ENCODE data around the gene CATSPERD. TPM values are rescaled to one million over a fixed set of nuclear protein-coding genes. Genes with fewer than 3 reads are reported as not detected.
"Not testable (repeated sequence)": the region's sequence is repeated elsewhere in the genome, so short reads cannot be mapped to it uniquely, and the experiment has no call there.

Gene CATSPERD
- total and polyA plus RNA-seq, 4 donors, result not detected

GRCh38 chr19:5727453-5728050 is 7.1 kb downstream of the CATSPERD start:
- no peaks in the 10 kb centered on the region for H3K9me3 ChIP-seq (ENCODE audit: control insufficient read depth in 4 of 4, low read length in 3 of 4)
- TF ChIP-seq ATF3 (IDR thresholded peaks at IDR 0.05) (no peak), FOXA2 (IDR thresholded peaks at IDR 0.05) (no peak), RAD21 (IDR thresholded peaks at IDR 0.05) (no peak), NR2F2 (IDR thresholded peaks at IDR 0.05) (no peak)
- no peak overlapping the region for H3K9ac ChIP-seq (ENCODE audit: low read depth in 1 of 2, low read length in 2 of 2)
- DNase-seq (ENCODE audit: low spot score), result no peak
- no peaks in the 10 kb centered on the region for H3K4me1 ChIP-seq (ENCODE audit: control insufficient read depth in 4 of 4, insufficient read depth in 4 of 4, low read length in 3 of 4)
- H3K4me3 ChIP-seq (ENCODE audit: low read depth in 1 of 3, low read length in 3 of 3), result no peak overlapping the region
- no peak overlapping the region for H3K27ac ChIP-seq (ENCODE audit: low read depth in 1 of 2, low read length in 2 of 2)
- 89% methylated on average over 4 of the region's 4 CpGs for WGBS
- no peaks in the 10 kb centered on the region for H3K27me3 ChIP-seq (ENCODE audit: control insufficient read depth in 4 of 4, insufficient read depth in 4 of 4, low read length in 3 of 4)
- H3K36me3 ChIP-seq (ENCODE audit: control insufficient read depth in 4 of 4, insufficient read depth in 3 of 4, low read depth in 1 of 4, low read length in 3 of 4), result no peaks in the 10 kb centered on the region

DNA sequence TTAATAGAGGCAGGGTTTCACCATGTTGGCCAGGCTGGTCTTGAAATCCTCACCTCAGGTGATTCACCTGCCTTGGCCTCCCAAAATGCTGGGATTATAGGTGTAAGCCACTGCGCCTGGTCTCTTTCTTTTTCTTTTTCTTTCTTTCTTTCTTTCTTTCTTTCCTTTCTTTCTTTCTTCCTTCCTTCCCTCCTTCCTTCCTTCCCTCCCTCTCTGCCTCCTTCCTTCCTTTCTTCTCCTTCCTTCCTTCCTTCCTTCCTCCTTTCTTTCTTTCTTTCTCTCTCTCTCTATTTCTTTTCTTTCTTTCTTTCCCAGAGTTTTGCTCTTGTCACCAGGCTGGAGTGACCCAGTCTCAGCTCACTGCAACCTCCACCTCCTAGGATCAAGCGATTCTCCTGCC is 12.7 kb downstream of the CATSPERD start:
- not testable (repeated sequence) for H3K4me1 ChIP-seq (ENCODE audit: control insufficient read depth in 4 of 4, insufficient read depth in 4 of 4, low read length in 3 of 4); H3K27me3 ChIP-seq (ENCODE audit: control insufficient read depth in 4 of 4, insufficient read depth in 4 of 4, low read length in 3 of 4); H3K9me3 ChIP-seq (ENCODE audit: control insufficient read depth in 4 of 4, low read length in 3 of 4); H3K9ac ChIP-seq (ENCODE audit: low read depth in 1 of 2, low read length in 2 of 2); H3K36me3 ChIP-seq (ENCODE audit: control insufficient read depth in 4 of 4, insufficient read depth in 3 of 4, low read depth in 1 of 4, low read length in 3 of 4); DNase-seq (ENCODE audit: low spot score); H3K27ac ChIP-seq (ENCODE audit: low read depth in 1 of 2, low read length in 2 of 2); H3K4me3 ChIP-seq (ENCODE audit: low read depth in 1 of 3, low read length in 3 of 3)
- 84% methylated on average over 2 of the region's 2 CpGs for WGBS

DNA sequence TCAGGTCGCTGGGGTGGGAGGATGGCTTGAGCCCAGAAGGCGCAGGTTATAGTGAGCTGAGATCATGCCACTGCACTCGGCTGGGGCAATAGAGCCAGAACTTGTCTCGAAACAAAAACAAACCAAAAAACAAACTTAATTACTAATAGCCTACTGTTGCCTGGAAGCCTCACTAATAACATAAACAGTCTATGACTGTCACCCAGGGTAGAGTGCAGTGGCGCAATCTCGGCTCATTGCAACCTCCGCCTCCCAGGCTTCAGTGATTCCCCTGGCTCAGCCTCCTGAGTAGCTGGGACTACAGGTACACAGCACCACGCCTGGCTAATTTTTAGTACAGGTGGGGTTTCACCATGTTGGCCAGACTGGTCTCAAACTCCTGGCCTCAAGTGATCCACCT is 18.0 kb downstream of the CATSPERD start:
- Histone ChIP-seq H3K36me3 (ENCODE audit: control insufficient read depth in 4 of 4, insufficient read depth in 3 of 4, low read depth in 1 of 4, low read length in 3 of 4) (no peaks in the 10 kb centered on the region), H3K27ac (ENCODE audit: low read depth in 1 of 2, low read length in 2 of 2) (no peak overlapping the region), H3K27me3 (ENCODE audit: control insufficient read depth in 4 of 4, insufficient read depth in 4 of 4, low read length in 3 of 4) (no peaks in the 10 kb centered on the region), H3K9ac (ENCODE audit: low read depth in 1 of 2, low read length in 2 of 2) (no peak overlapping the region), H3K4me3 (ENCODE audit: low read depth in 1 of 3, low read length in 3 of 3) (no peak overlapping the region), H3K9me3 (ENCODE audit: control insufficient read depth in 4 of 4, low read length in 3 of 4) (no peaks in the 10 kb centered on the region), H3K4me1 (ENCODE audit: control insufficient read depth in 4 of 4, insufficient read depth in 4 of 4, low read length in 3 of 4) (no peaks in the 10 kb centered on the region)
- WGBS, result 76% methylated on average over 8 of the region's 8 CpGs
- DNase-seq (ENCODE audit: low spot score), result no peak
- TF ChIP-seq NR2F2 (IDR thresholded peaks at IDR 0.05), result no peak
- TF ChIP-seq FOXA1 (IDR thresholded peaks at IDR 0.05), result no peak
- no peak for TF ChIP-seq EGR1 (IDR thresholded peaks at IDR 0.05; ENCODE audit: low read depth in 2 of 2)
- no peak for TF ChIP-seq JUND (IDR thresholded peaks at IDR 0.05)
- TF ChIP-seq HNF4A (conservative IDR thresholded peaks at IDR 0.05), result no peak
- TF ChIP-seq ZBTB33 (IDR thresholded peaks at IDR 0.05), result no peak
- no peak for TF ChIP-seq RXRA (IDR thresholded peaks at IDR 0.05)
- no peak for TF ChIP-seq YY1 (IDR thresholded peaks at IDR 0.05)
- no peak for TF ChIP-seq FOXA2 (IDR thresholded peaks at IDR 0.05)
- TF ChIP-seq SP1 (IDR thresholded peaks at IDR 0.05), result no peak

GRCh38 chr19:5742051-5742450 is 21.6 kb downstream of the CATSPERD start:
- Histone ChIP-seq H3K36me3 (ENCODE audit: control insufficient read depth in 4 of 4, insufficient read depth in 3 of 4, low read depth in 1 of 4, low read length in 3 of 4) (no peaks in the 10 kb centered on the region), H3K9ac (ENCODE audit: low read depth in 1 of 2, low read length in 2 of 2) (no peak overlapping the region), H3K4me1 (ENCODE audit: control insufficient read depth in 4 of 4, insufficient read depth in 4 of 4, low read length in 3 of 4) (no peaks in the 10 kb centered on the region), H3K27ac (ENCODE audit: low read depth in 1 of 2, low read length in 2 of 2) (no peak overlapping the region), H3K4me3 (ENCODE audit: low read depth in 1 of 3, low read length in 3 of 3) (no peak overlapping the region), H3K27me3 (ENCODE audit: control insufficient read depth in 4 of 4, insufficient read depth in 4 of 4, low read length in 3 of 4) (no peaks in the 10 kb centered on the region), H3K9me3 (ENCODE audit: control insufficient read depth in 4 of 4, low read length in 3 of 4) (no peaks in the 10 kb centered on the region)
- no peak for DNase-seq (ENCODE audit: low spot score)
- 86% methylated on average over 19 of the region's 19 CpGs for WGBS
- TF ChIP-seq FOXA1 (IDR thresholded peaks at IDR 0.05), result no peak
- no peak for TF ChIP-seq HNF4G (IDR thresholded peaks at IDR 0.05)
- no peak for TF ChIP-seq CTCF (IDR thresholded peaks at IDR 0.05; ENCODE audit: low read depth, low read length, missing input control)
- no peak for TF ChIP-seq RAD21 (IDR thresholded peaks at IDR 0.05)

All from liver (tissue), 9 donors.